ENCODE data around the gene SV2B.

The SV2B gene

DNA sequence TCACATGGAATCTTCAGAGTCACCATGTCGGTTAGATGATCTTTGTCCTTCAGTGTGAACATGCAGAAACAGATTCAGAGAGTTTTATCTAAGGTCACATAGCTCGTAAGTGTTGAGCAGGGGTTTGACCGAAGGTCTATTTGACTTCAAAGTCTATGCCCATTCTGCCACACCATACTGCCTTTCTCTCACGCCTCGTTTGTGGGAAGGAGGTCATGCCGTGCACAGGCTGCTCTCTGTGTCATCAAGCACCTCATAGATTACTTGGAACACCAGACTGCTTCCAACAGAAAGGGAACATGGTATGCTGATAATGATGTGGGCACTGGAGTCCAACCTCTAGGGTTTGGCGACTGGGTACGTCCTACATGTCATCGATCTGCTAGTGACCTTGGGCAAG is 128.8 kb downstream of the SV2B start:
- TF ChIP-seq, protein P1, sequence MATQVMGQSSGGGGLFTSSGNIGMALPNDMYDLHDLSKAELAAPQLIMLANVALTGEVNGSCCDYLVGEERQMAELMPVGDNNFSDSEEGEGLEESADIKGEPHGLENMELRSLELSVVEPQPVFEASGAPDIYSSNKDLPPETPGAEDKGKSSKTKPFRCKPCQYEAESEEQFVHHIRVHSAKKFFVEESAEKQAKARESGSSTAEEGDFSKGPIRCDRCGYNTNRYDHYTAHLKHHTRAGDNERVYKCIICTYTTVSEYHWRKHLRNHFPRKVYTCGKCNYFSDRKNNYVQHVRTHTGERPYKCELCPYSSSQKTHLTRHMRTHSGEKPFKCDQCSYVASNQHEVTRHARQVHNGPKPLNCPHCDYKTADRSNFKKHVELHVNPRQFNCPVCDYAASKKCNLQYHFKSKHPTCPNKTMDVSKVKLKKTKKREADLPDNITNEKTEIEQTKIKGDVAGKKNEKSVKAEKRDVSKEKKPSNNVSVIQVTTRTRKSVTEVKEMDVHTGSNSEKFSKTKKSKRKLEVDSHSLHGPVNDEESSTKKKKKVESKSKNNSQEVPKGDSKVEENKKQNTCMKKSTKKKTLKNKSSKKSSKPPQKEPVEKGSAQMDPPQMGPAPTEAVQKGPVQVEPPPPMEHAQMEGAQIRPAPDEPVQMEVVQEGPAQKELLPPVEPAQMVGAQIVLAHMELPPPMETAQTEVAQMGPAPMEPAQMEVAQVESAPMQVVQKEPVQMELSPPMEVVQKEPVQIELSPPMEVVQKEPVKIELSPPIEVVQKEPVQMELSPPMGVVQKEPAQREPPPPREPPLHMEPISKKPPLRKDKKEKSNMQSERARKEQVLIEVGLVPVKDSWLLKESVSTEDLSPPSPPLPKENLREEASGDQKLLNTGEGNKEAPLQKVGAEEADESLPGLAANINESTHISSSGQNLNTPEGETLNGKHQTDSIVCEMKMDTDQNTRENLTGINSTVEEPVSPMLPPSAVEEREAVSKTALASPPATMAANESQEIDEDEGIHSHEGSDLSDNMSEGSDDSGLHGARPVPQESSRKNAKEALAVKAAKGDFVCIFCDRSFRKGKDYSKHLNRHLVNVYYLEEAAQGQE (IDR thresholded peaks at IDR 0.05; ENCODE audit: insufficient replicate concordance, low read depth): no peak
- TF ChIP-seq POLR2AphosphoS5 (IDR thresholded peaks at IDR 0.05; ENCODE audit: low read depth): no peak
- TF ChIP-seq GABPA (IDR thresholded peaks at IDR 0.05; ENCODE audit: low read depth): no peak
- TF ChIP-seq, protein P2, sequence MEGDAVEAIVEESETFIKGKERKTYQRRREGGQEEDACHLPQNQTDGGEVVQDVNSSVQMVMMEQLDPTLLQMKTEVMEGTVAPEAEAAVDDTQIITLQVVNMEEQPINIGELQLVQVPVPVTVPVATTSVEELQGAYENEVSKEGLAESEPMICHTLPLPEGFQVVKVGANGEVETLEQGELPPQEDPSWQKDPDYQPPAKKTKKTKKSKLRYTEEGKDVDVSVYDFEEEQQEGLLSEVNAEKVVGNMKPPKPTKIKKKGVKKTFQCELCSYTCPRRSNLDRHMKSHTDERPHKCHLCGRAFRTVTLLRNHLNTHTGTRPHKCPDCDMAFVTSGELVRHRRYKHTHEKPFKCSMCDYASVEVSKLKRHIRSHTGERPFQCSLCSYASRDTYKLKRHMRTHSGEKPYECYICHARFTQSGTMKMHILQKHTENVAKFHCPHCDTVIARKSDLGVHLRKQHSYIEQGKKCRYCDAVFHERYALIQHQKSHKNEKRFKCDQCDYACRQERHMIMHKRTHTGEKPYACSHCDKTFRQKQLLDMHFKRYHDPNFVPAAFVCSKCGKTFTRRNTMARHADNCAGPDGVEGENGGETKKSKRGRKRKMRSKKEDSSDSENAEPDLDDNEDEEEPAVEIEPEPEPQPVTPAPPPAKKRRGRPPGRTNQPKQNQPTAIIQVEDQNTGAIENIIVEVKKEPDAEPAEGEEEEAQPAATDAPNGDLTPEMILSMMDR (IDR thresholded peaks at IDR 0.05; ENCODE audit: insufficient read depth, low read length): no peak
- TF ChIP-seq SPI1 (IDR thresholded peaks at IDR 0.05; ENCODE audit: borderline replicate concordance, low read depth): no peak
- DNase-seq (ENCODE audit: low read depth in 1 of 2, low spot score in 1 of 2): no peak
- Histone ChIP-seq H3K4me3 (replicated peaks; ENCODE audit: insufficient read depth, low read length) (no peak overlapping the region), H3K27me3 (ENCODE audit: insufficient read depth, poor library complexity, severe bottlenecking) (no peaks in the 10 kb centered on the region), H3K27ac (replicated peaks) (no peak overlapping the region)

DNA sequence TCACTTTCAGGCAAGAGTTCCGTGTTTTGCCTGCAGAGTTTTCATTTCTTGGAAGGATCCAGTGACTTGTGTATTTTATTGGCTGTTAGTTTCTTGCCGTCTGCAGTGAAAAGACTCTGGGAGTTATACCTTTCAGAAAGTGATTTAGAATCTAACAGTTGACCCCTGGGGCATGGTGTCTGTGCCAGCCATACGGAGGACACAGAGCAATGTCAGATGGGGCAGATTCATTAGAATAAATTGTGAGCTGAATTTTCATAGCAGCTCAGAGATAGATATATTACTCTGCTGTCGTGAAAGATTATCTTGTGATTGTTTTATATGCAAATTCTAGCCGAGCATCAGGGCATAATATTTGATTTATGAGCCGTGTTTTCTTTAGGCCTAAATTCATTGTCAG is 131.6 kb downstream of the SV2B start:
- no peak for DNase-seq (ENCODE audit: low read depth in 1 of 2, low spot score in 1 of 2)
- Histone ChIP-seq H3K4me3 (replicated peaks; ENCODE audit: insufficient read depth, low read length) (no peak overlapping the region), H3K27ac (replicated peaks) (no peak overlapping the region), H3K27me3 (ENCODE audit: insufficient read depth, poor library complexity, severe bottlenecking) (no peaks in the 10 kb centered on the region)
- TF ChIP-seq, protein P2 (IDR thresholded peaks at IDR 0.05; ENCODE audit: insufficient read depth, low read length): no peak
- TF ChIP-seq, protein P1 (IDR thresholded peaks at IDR 0.05; ENCODE audit: insufficient replicate concordance, low read depth): no peak
- TF ChIP-seq SPI1 (IDR thresholded peaks at IDR 0.05; ENCODE audit: borderline replicate concordance, low read depth) (no peak), POLR2AphosphoS5 (IDR thresholded peaks at IDR 0.05; ENCODE audit: low read depth) (no peak), GABPA (IDR thresholded peaks at IDR 0.05; ENCODE audit: low read depth) (no peak)

DNA sequence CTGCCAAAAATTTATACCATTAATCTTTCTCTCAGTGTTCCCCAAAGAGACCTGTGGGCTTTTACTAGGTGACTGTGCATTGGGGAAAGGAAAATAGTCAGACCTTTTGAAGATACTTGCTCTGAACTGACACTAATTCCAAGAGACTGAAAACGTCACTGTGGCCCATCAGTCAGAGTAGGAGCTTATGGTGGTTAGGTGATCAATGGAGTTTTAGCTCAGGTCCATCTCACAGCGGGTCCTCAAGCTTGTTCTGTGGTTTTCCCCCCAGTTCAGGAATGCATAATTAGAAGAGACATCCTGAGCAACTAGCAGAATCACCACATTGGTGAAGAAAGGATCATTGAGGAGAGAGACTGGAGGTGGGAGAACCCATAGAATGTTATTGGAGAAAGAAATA is 134.7 kb downstream of the SV2B start:
- no peak for TF ChIP-seq GABPA (IDR thresholded peaks at IDR 0.05; ENCODE audit: low read depth)
- TF ChIP-seq, protein P2 (IDR thresholded peaks at IDR 0.05; ENCODE audit: insufficient read depth, low read length): no peak
- no peak for TF ChIP-seq POLR2AphosphoS5 (IDR thresholded peaks at IDR 0.05; ENCODE audit: low read depth)
- no peak for TF ChIP-seq SPI1 (IDR thresholded peaks at IDR 0.05; ENCODE audit: borderline replicate concordance, low read depth)
- TF ChIP-seq, protein P1 (IDR thresholded peaks at IDR 0.05; ENCODE audit: insufficient replicate concordance, low read depth): no peak
- H3K4me3 ChIP-seq (replicated peaks; ENCODE audit: insufficient read depth, low read length): no peak overlapping the region
- DNase-seq (ENCODE audit: low read depth in 1 of 2, low spot score in 1 of 2): no peak
- no peaks in the 10 kb centered on the region for H3K27me3 ChIP-seq (ENCODE audit: insufficient read depth, poor library complexity, severe bottlenecking)
- no peak overlapping the region for H3K27ac ChIP-seq (replicated peaks)

Data from HL-60 (cell line).